Neural crest cell (in vitro differentiated cells): ENCODE data around the gene CALY. TPM values are rescaled to one million over a fixed set of nuclear protein-coding genes. Genes with fewer than 3 reads are reported as not detected.

Source experiments
- DNase-seq: peaks from one replicate; pipeline ENCODE4 v3.0.0; 2021; ENCODE audit warnings: low read depth, mixed read lengths, low spot score
- H3K27ac Mint-ChIP-seq: one replicate; pipeline ENCODE4 v1.8.0; 2021; ENCODE audit warnings: mild to moderate bottlenecking, mixed read lengths; ENCODE audit not compliant: unreplicated experiment
- H3K27me3 Mint-ChIP-seq: 2 replicates; pipeline ENCODE4 v1.8.0; 2021; ENCODE audit warnings: low read depth, mild to moderate bottlenecking, mixed read lengths
- H3K36me3 Mint-ChIP-seq: 2 replicates; pipeline ENCODE4 v1.8.0; 2021; ENCODE audit warnings: low read depth, mild to moderate bottlenecking, mixed read lengths
- H3K4me1 Mint-ChIP-seq: 2 replicates; pipeline ENCODE4 v1.8.0; 2021; ENCODE audit warnings: mixed read lengths
- H3K4me3 Mint-ChIP-seq: one replicate; pipeline ENCODE4 v1.8.0; 2021; ENCODE audit warnings: mild to moderate bottlenecking, mixed read lengths
- H3K9me3 Mint-ChIP-seq: 2 replicates; pipeline ENCODE4 v1.8.0; 2021; ENCODE audit warnings: mixed read lengths
- CTCF ChIP-seq: fragments of 200-600 bp; sonication (generic); conservative IDR thresholded peaks from 2 replicates; pipeline ENCODE4 v1.5.0; 2021; ENCODE audit warnings: antibody characterized with exemption, mild to moderate bottlenecking
- microRNA-seq: library from miRNA; unstranded; fragments of <30 nt; microRNA quantifications from one replicate; pipeline ENCODE4, GENCODE V29; 2020
- total RNA-seq: library from RNA; stranded (reverse); gene quantifications from 2 replicates; pipeline ENCODE4 v1.2.1, GENCODE V29; 2021

CALY gene
- total RNA-seq, 1 donor from 2014 or later, result 0.89 TPM

GRCh38 chr10:133274751-133275683 is 61.7 kb downstream of the CALY start:
- peaks cover 3% of the 10 kb centered on the region for H3K4me1 Mint-ChIP-seq
- no peak overlapping the region for H3K4me3 Mint-ChIP-seq
- peaks cover 19% of the 10 kb centered on the region for H3K27me3 Mint-ChIP-seq
- no peaks in the 10 kb centered on the region for H3K36me3 Mint-ChIP-seq
- no peak overlapping the region for H3K27ac Mint-ChIP-seq
- DNase-seq, result no peak
- H3K9me3 Mint-ChIP-seq, result no peaks in the 10 kb centered on the region
- no peak for TF ChIP-seq CTCF

Small RNA genes within 50 kb of the gene (microRNA-seq; reads per million reads assigned to microRNA genes)
- gene MIR3944, result 4.7 reads per million

Other genes starting within 250 kb of the CALY start
- gene ADGRA1, start 249.0 kb downstream of the CALY start, total RNA-seq, result 0.33 and 0.41 TPM in 2 replicates
- gene KNDC1, start 176.7 kb downstream of the CALY start, total RNA-seq, result 4.0 and 5.5 TPM in 2 replicates
- gene UTF1, start 106.7 kb downstream of the CALY start, total RNA-seq, result not detected in 2 replicates
- not detected in 2 replicates for gene VENTX, start 99.0 kb downstream of the CALY start, total RNA-seq
- gene ADAM8, start 60.0 kb downstream of the CALY start, total RNA-seq, result 3.6 and 4.5 TPM in 2 replicates
- gene TUBGCP2, start 28.0 kb downstream of the CALY start, total RNA-seq, result 70.0 and 72.0 TPM in 2 replicates
- 62.7 and 75.6 TPM in 2 replicates for gene ZNF511, start 28.0 kb downstream of the CALY start, total RNA-seq
- not detected in 2 replicates for gene PRAP1, start 10.5 kb upstream of the CALY start, total RNA-seq
- 18.1 and 18.3 TPM in 2 replicates for gene FUOM, start 21.1 kb upstream of the CALY start, total RNA-seq
- gene ECHS1, start 36.5 kb upstream of the CALY start, total RNA-seq, result 98.1 and 103 TPM in 2 replicates
- gene PAOX, start 42.4 kb upstream of the CALY start, total RNA-seq, result 8.8 and 9.7 TPM in 2 replicates
- gene MTG1, start 57.3 kb upstream of the CALY start, total RNA-seq, result 104 and 105 TPM in 2 replicates
- gene SPRN, start 87.7 kb upstream of the CALY start, total RNA-seq, result 0.37 and 0.48 TPM in 2 replicates
- gene SCART1, start 117.0 kb upstream of the CALY start, total RNA-seq, result 1.4 and 1.6 TPM in 2 replicates
- 0.48 and 0.49 TPM in 2 replicates for gene CYP2E1, start 190.5 kb upstream of the CALY start, total RNA-seq
- gene SYCE1, start 228.7 kb upstream of the CALY start, total RNA-seq, result not detected in 2 replicates